Eye (tissue), 1 donor: Measurements from ENCODE around the gene SGPP1.
"Not testable (repeated sequence)": the region's sequence is repeated elsewhere in the genome, so short reads cannot be mapped to it uniquely, and the experiment has no call there.

ENCODE experiments used
- DNase-seq: peaks from one replicate; pipeline ENCODE4 v3.0.0-alpha.2; 2015

The SGPP1 gene

GRCh38 chr14:63727736-63728728 lies at the start of gene SGPP1:
SGPP1 (minus strand) TSS chr14:63728065; CDS start chr14:63727944, 121 bp downstream.
- DNase-seq: peak; percentile 88

GRCh38 chr14:63777024-63777423 lies 49.2 kb upstream of the SGPP1 start:
- DNase-seq: no peak

GRCh38 chr14:63773504-63773903 lies 45.6 kb upstream of the SGPP1 start:
- DNase-seq: no peak

- DNase-seq: peak; percentile 65
Observed at GRCh38 chr14:63770187-63770807, 42.4 kb upstream of the SGPP1 start.

GRCh38 chr14:63766611-63767010 lies 38.7 kb upstream of the SGPP1 start:
- DNase-seq: no peak

- no peak for DNase-seq
Observed at GRCh38 chr14:63764620-63765139, 36.8 kb upstream of the SGPP1 start.

- DNase-seq: no peak
Observed at GRCh38 chr14:63764103-63764502, 36.2 kb upstream of the SGPP1 start.

GRCh38 chr14:63761351-63762117 lies 33.7 kb upstream of the SGPP1 start:
- DNase-seq: peak; percentile 29

- no peak for DNase-seq
Observed at GRCh38 chr14:63760014-63760413, 32.1 kb upstream of the SGPP1 start.

- DNase-seq: peak; percentile 15
Observed at GRCh38 chr14:63759456-63759855, 31.6 kb upstream of the SGPP1 start.

GRCh38 chr14:63757211-63757610 lies 29.3 kb upstream of the SGPP1 start:
- no peak for DNase-seq

GRCh38 chr14:63752449-63753169 lies 24.7 kb upstream of the SGPP1 start:
- DNase-seq: no peak

GRCh38 chr14:63751076-63751475 lies 23.2 kb upstream of the SGPP1 start:
- not testable (repeated sequence) for DNase-seq

GRCh38 chr14:63747846-63748245 lies 20.0 kb upstream of the SGPP1 start:
- DNase-seq: no peak

GRCh38 chr14:63745858-63746425 lies 18.1 kb upstream of the SGPP1 start:
- DNase-seq: no peak

GRCh38 chr14:63745272-63745671 lies 17.4 kb upstream of the SGPP1 start:
- DNase-seq: no peak

- no peak for DNase-seq
Observed at GRCh38 chr14:63737582-63738006, 9.7 kb upstream of the SGPP1 start.

GRCh38 chr14:63735720-63736119 lies 7.9 kb upstream of the SGPP1 start:
- DNase-seq: no peak

- no peak for DNase-seq
Observed at GRCh38 chr14:63730659-63731058, 2.8 kb upstream of the SGPP1 start.

- no peak for DNase-seq
Observed at GRCh38 chr14:63727231-63727735, 582 bp downstream of the SGPP1 start.

- DNase-seq: no peak
Observed at GRCh38 chr14:63726499-63726898, 1.4 kb downstream of the SGPP1 start.
